GM12878 (cell line): ENCODE measurements around the gene MARCHF9. TPM values are rescaled to one million over a fixed set of nuclear protein-coding genes. Genes with fewer than 3 reads are reported as not detected.

Experiments used
- ATAC-seq: fragments of 200-7000 bp; cut with Tn5 transposase; 3 replicates; pipeline ENCODE4 v1.9.1; 2020; ENCODE audit warnings: mild to moderate bottlenecking, moderate library complexity
- BruUV-seq: library from RNA; stranded (reverse); fragments of 400-500 nt; replicated peaks from 2 replicates; lab custom pipeline; 2021; lab: Mats Ljungman, UMichigan
- CTCF ChIA-PET: fragments of 300-600 bp; sonication (Branson Sonifier 250); formaldehyde crosslinking; extraction: SDS; loops from one replicate; lab custom pipeline; 2021; ENCODE audit warnings: inconsistent platforms; lab: Yijun Ruan, JAX
- POLR2A ChIA-PET: fragments of 350-600 bp; formaldehyde crosslinking; extraction: SDS; loops from one replicate; lab custom pipeline; 2021; ENCODE audit warnings: inconsistent platforms; lab: Charles Lee
- RAD21 ChIA-PET: fragments of 300-600 bp; sonication (Branson Sonifier 250); formaldehyde crosslinking; loops from one replicate; lab custom pipeline; 2023; ENCODE audit warnings: antibody characterized with exemption; ENCODE audit not compliant: unreplicated experiment; lab: Charles Lee
- SMC1A ChIA-PET: fragments of 300-600 bp; sonication (Branson Sonifier 250); formaldehyde crosslinking; loops from one replicate; lab custom pipeline; 2023; ENCODE audit not compliant: unreplicated experiment, uncharacterized antibody; lab: Charles Lee
- DNase-seq: peaks from one replicate; pipeline ENCODE4 v3.0.0-alpha.2; 2011; ENCODE audit warnings: low read depth, low spot score
- FAIRE-seq: peaks from 3 replicates; lab custom pipeline; 2011; peaks lifted over from hg19 to GRCh38; lab: Jason Lieb, UNC
- H2AFZ ChIP-seq: 2 replicates; pipeline ENCODE4 v1.6.0; 2011; ENCODE audit warnings: low read depth, low read length, control low read depth; ENCODE audit not compliant: control insufficient read depth
- H3K27ac ChIP-seq: 2 replicates; pipeline ENCODE4 v1.5.1; 2011; ENCODE audit warnings: control low read depth; ENCODE audit not compliant: control insufficient read depth, insufficient read depth
- H3K27me3 ChIP-seq, 2 experiments: replicated peaks in 1 of 2; 2 replicates each; pipeline versions ENCODE4 v1.6.0 to v1.6.1; 2011; ENCODE audit warnings: low read length in 1 of 2; ENCODE audit not compliant: control insufficient read depth in 2 of 2, insufficient read depth in 2 of 2
- H3K36me3 ChIP-seq, 2 experiments: 2 replicates each; pipeline ENCODE4 v1.5.1; 2011; ENCODE audit warnings: low read length in 1 of 2; ENCODE audit not compliant: control insufficient read depth in 2 of 2, insufficient read depth in 2 of 2
- H3K4me1 ChIP-seq: 2 replicates; pipeline ENCODE4 v1.6.1; 2011; ENCODE audit warnings: mild to moderate bottlenecking, low read length, moderate library complexity, mixed read lengths; ENCODE audit not compliant: control insufficient read depth, insufficient read depth
- H3K4me2 ChIP-seq: 2 replicates; pipeline ENCODE4 v1.6.0; 2011; ENCODE audit warnings: control low read depth; ENCODE audit not compliant: control insufficient read depth, insufficient read depth
- H3K4me3 ChIP-seq: fragments of 200-600 bp; sonication (generic); 2 replicates; pipeline ENCODE4 v1.5.1; 2016
- H3K79me2 ChIP-seq: 2 replicates; pipeline ENCODE4 v1.6.0; 2011; ENCODE audit warnings: low read length; ENCODE audit not compliant: control insufficient read depth, insufficient read depth
- H3K9ac ChIP-seq: 2 replicates; pipeline ENCODE4 v1.8.0; 2011; ENCODE audit warnings: low read length, control low read depth, mixed read lengths; ENCODE audit not compliant: control insufficient read depth, insufficient read depth
- H3K9me3 ChIP-seq: replicated peaks from 3 replicates; pipeline ENCODE4 v1.5.1; 2011; ENCODE audit warnings: mild to moderate bottlenecking, low read length; ENCODE audit not compliant: control insufficient read depth, insufficient read depth
- H4K20me1 ChIP-seq: 2 replicates; pipeline ENCODE4 v1.6.0; 2011; ENCODE audit not compliant: control insufficient read depth, insufficient read depth
- BMI1 ChIP-seq: fragments of 450-650 bp; IDR thresholded peaks from 2 replicates; pipeline ENCODE4 v1.6.1; 2016; ENCODE audit warnings: mild to moderate bottlenecking, moderate library complexity, borderline replicate concordance
- IRF5 ChIP-seq: fragments of 450-650 bp; IDR thresholded peaks from 2 replicates; pipeline ENCODE4 v1.6.1; 2017; ENCODE audit warnings: borderline replicate concordance
- SUZ12 ChIP-seq: fragments of 200-600 bp; sonication (generic); IDR thresholded peaks from one replicate; pipeline ENCODE4 v1.6.1; 2018; ENCODE audit warnings: antibody characterized with exemption, mild to moderate bottlenecking; ENCODE audit not compliant: unreplicated experiment
- USF1 ChIP-seq: IDR thresholded peaks from 2 replicates; pipeline ENCODE4 v1.6.1; 2011; ENCODE audit warnings: borderline replicate concordance, low read depth, mild to moderate bottlenecking, moderate library complexity, mixed read lengths, low read length; ENCODE audit not compliant: insufficient read depth; ENCODE audit errors: extremely low read length
- YY1 ChIP-seq: IDR thresholded peaks from 2 replicates; pipeline ENCODE4 v1.6.1; 2011; ENCODE audit warnings: low read depth, mild to moderate bottlenecking, low read length
- ZBED1 ChIP-seq: IDR thresholded peaks from 2 replicates; pipeline ENCODE4 v1.6.1; 2016; ENCODE audit warnings: borderline replicate concordance
- ZNF687 ChIP-seq: fragments of 450-650 bp; IDR thresholded peaks from 2 replicates; pipeline ENCODE4 v1.6.1; 2017; ENCODE audit warnings: mild to moderate bottlenecking, moderate library complexity
- WGBS: methylation state at CpG from one replicate; pipeline ENCODE4 v1.1.6; 2016; ENCODE audit warnings: low lambda C conversion rate; ENCODE audit not compliant: insufficient replicate concordance, insufficient coverage; ENCODE audit errors: missing lambda C conversion rate; 5-methylcytosine and 5-hydroxymethylcytosine counted together
- in situ Hi-C: fragments of 300-500 bp; cut with MboI; formaldehyde crosslinking; loops from 9 replicates; pipeline ENCODE4 v1.14.3; 2018; ENCODE audit warnings: mixed read lengths
- intact Hi-C: fragments of 100-400 bp; cut with micrococcal nuclease; formaldehyde crosslinking; loops from one replicate; pipeline ENCODE4 v1.14.2; 2022; ENCODE audit not compliant: unreplicated experiment
- polyA plus RNA-seq, 11 experiments: library from polyadenylated mRNA; depleted of rRNA in 4 of 11; unstranded in 6 of 11; stranded (reverse) in 5 of 11; fragments of >200 nt; fragmentation: Nextera tagmentation in 4 of 11; fragmentation: Illumina TruSeq in 1 of 11; extraction: Ambion mirVana in 4 of 11; extraction: Trizol in 1 of 11; gene quantifications; 1 replicate in 1 of 11; 2 replicates in 10 of 11; pipeline versions ENCODE4 v1.2.1 to v1.2.3, GENCODE V29; 2011 to 2016; ENCODE audit warnings: inconsistent platforms in 2 of 11, missing spikeins in 2 of 11, low read depth in 1 of 11
- total RNA-seq, 4 experiments: library from RNA; depleted of rRNA in 3 of 4; stranded (reverse); fragments of >200 nt in 3 of 4; fragmentation: Illumina TruSeq in 1 of 4; extraction: Trizol in 1 of 4; gene quantifications; 2 replicates each; pipeline versions ENCODE4 v1.2.1 to v1.2.3, GENCODE V29; 2013 to 2021
- TF ChIP-seq, protein P1 (sequence below): fragments of 450-650 bp; IDR thresholded peaks from 2 replicates; pipeline ENCODE4 v1.6.1; 2017; ENCODE audit warnings: mild to moderate bottlenecking

MARCHF9 gene
- total and polyA plus RNA-seq, 10 of the 15 experiments (the other 5 are each of a cell fraction or from before 2014, with no cell fraction given), result 2.4 to 29.3 (median 13.0) TPM

GRCh38 chr12:57779736-57780135 is 24.8 kb downstream of the MARCHF9 start:
- Histone ChIP-seq H3K4me2 (no peak overlapping the region), H2AFZ (no peak overlapping the region), H3K4me1 (peaks cover 8% of the 10 kb centered on the region; the same call in 1 of the 2 replicates), H3K27ac (no peak overlapping the region), H3K79me2 (peaks cover 15% of the 10 kb centered on the region), H3K4me3 (no peak overlapping the region), H3K9ac (no peak overlapping the region), H3K36me3 (no peaks in the 10 kb centered on the region), H3K27me3 (no peaks in the 10 kb centered on the region), H3K9me3 (no peaks in the 10 kb centered on the region), H4K20me1 (no peaks in the 10 kb centered on the region)
- ChIA-PET RAD21 (no interaction called here), CTCF (interaction anchor here (0.6 to 1.9 kb wide), 6 partner anchors 20 to 115 kb away, joined by 3 to 13 read pairs (median 4); no protein-coding TSS in a partner anchor), POLR2A (no interaction called here), SMC1A (interaction anchor here (1.8 kb wide), 1 partner anchor 124 kb away, joined by 5 read pairs; no protein-coding TSS in a partner anchor)
- WGBS, result 56% methylated on average over 1 of the region's 1 CpG
- intact Hi-C loops (no loop called here), in situ Hi-C loops (no loop called here)
- no peak for DNase-seq
- no peak for FAIRE-seq
- TF ChIP-seq ZNF687, result no peak
- no peak for TF ChIP-seq BMI1
- no peak for TF ChIP-seq YY1
- no peak for TF ChIP-seq ZBED1
- no peak for TF ChIP-seq IRF5
- no peak for TF ChIP-seq SUZ12
- TF ChIP-seq, protein P1, sequence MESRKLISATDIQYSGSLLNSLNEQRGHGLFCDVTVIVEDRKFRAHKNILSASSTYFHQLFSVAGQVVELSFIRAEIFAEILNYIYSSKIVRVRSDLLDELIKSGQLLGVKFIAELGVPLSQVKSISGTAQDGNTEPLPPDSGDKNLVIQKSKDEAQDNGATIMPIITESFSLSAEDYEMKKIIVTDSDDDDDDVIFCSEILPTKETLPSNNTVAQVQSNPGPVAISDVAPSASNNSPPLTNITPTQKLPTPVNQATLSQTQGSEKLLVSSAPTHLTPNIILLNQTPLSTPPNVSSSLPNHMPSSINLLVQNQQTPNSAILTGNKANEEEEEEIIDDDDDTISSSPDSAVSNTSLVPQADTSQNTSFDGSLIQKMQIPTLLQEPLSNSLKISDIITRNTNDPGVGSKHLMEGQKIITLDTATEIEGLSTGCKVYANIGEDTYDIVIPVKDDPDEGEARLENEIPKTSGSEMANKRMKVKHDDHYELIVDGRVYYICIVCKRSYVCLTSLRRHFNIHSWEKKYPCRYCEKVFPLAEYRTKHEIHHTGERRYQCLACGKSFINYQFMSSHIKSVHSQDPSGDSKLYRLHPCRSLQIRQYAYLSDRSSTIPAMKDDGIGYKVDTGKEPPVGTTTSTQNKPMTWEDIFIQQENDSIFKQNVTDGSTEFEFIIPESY, result no peak
- TF ChIP-seq USF1, result no peak
- BruUV-seq, result no TSS peak
- no peak for ATAC-seq
